ENCODE measurements around the gene ABCB9. TPM values are rescaled to one million over a fixed set of nuclear protein-coding genes. Genes with fewer than 3 reads are reported as not detected.

Gene ABCB9
- total and polyA plus RNA-seq, 2 of the 8 experiments (the other 6 are each of a cell fraction or from before 2014, with no cell fraction given) = 3.8 to 8.0 TPM

DNA sequence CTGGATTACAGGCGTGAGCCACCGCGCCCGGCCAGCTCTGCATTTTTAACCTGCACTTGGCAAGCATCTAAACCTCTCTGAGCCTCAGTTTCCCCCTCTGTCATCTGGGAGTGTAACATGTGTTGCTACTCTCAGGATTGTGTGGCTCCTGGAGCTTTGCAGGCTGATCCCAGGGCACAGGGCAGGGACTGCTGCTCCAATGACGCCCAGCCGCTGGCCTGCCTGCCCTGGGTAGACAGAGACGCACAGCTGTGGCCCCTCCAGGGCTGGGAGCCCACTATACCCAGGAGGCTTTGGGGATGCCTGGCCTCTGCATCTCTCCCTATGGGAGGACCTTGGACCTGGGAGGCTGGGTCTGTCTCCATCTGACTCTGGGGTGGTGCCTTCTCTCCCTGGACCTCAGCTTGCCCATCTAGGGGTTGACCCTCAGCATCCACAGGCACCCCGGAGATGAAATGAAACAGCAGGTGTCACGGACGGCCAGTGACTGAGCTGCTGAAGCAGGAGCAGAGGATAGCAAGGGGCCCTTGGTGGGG is 27.9 kb upstream of the ABCB9 start (continued):
- TF ChIP-seq, protein P1, sequence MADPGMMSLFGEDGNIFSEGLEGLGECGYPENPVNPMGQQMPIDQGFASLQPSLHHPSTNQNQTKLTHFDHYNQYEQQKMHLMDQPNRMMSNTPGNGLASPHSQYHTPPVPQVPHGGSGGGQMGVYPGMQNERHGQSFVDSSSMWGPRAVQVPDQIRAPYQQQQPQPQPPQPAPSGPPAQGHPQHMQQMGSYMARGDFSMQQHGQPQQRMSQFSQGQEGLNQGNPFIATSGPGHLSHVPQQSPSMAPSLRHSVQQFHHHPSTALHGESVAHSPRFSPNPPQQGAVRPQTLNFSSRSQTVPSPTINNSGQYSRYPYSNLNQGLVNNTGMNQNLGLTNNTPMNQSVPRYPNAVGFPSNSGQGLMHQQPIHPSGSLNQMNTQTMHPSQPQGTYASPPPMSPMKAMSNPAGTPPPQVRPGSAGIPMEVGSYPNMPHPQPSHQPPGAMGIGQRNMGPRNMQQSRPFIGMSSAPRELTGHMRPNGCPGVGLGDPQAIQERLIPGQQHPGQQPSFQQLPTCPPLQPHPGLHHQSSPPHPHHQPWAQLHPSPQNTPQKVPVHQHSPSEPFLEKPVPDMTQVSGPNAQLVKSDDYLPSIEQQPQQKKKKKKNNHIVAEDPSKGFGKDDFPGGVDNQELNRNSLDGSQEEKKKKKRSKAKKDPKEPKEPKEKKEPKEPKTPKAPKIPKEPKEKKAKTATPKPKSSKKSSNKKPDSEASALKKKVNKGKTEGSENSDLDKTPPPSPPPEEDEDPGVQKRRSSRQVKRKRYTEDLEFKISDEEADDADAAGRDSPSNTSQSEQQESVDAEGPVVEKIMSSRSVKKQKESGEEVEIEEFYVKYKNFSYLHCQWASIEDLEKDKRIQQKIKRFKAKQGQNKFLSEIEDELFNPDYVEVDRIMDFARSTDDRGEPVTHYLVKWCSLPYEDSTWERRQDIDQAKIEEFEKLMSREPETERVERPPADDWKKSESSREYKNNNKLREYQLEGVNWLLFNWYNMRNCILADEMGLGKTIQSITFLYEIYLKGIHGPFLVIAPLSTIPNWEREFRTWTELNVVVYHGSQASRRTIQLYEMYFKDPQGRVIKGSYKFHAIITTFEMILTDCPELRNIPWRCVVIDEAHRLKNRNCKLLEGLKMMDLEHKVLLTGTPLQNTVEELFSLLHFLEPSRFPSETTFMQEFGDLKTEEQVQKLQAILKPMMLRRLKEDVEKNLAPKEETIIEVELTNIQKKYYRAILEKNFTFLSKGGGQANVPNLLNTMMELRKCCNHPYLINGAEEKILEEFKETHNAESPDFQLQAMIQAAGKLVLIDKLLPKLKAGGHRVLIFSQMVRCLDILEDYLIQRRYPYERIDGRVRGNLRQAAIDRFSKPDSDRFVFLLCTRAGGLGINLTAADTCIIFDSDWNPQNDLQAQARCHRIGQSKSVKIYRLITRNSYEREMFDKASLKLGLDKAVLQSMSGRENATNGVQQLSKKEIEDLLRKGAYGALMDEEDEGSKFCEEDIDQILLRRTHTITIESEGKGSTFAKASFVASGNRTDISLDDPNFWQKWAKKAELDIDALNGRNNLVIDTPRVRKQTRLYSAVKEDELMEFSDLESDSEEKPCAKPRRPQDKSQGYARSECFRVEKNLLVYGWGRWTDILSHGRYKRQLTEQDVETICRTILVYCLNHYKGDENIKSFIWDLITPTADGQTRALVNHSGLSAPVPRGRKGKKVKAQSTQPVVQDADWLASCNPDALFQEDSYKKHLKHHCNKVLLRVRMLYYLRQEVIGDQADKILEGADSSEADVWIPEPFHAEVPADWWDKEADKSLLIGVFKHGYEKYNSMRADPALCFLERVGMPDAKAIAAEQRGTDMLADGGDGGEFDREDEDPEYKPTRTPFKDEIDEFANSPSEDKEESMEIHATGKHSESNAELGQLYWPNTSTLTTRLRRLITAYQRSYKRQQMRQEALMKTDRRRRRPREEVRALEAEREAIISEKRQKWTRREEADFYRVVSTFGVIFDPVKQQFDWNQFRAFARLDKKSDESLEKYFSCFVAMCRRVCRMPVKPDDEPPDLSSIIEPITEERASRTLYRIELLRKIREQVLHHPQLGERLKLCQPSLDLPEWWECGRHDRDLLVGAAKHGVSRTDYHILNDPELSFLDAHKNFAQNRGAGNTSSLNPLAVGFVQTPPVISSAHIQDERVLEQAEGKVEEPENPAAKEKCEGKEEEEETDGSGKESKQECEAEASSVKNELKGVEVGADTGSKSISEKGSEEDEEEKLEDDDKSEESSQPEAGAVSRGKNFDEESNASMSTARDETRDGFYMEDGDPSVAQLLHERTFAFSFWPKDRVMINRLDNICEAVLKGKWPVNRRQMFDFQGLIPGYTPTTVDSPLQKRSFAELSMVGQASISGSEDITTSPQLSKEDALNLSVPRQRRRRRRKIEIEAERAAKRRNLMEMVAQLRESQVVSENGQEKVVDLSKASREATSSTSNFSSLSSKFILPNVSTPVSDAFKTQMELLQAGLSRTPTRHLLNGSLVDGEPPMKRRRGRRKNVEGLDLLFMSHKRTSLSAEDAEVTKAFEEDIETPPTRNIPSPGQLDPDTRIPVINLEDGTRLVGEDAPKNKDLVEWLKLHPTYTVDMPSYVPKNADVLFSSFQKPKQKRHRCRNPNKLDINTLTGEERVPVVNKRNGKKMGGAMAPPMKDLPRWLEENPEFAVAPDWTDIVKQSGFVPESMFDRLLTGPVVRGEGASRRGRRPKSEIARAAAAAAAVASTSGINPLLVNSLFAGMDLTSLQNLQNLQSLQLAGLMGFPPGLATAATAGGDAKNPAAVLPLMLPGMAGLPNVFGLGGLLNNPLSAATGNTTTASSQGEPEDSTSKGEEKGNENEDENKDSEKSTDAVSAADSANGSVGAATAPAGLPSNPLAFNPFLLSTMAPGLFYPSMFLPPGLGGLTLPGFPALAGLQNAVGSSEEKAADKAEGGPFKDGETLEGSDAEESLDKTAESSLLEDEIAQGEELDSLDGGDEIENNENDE (IDR thresholded peaks at IDR 0.05; ENCODE audit: insufficient replicate concordance, low read length) = no peak
- TF ChIP-seq BCL11A (IDR thresholded peaks at IDR 0.05; ENCODE audit: low read depth in 2 of 2, low read length in 2 of 2) (no peak), TBP (IDR thresholded peaks at IDR 0.05; ENCODE audit: low read depth, low read length) (no peak), RFX5 (IDR thresholded peaks at IDR 0.05; ENCODE audit: borderline replicate concordance, low read depth, low read length) (no peak), BACH1 (IDR thresholded peaks at IDR 0.05; ENCODE audit: low read length) (no peak), SP4 (IDR thresholded peaks at IDR 0.05; ENCODE audit: low read length) (no peak), CREB1 (IDR thresholded peaks at IDR 0.05) (no peak), RBBP5 (IDR thresholded peaks at IDR 0.05; ENCODE audit: borderline replicate concordance, low read depth, low read length) (no peak)
- TF ChIP-seq, protein P2, sequence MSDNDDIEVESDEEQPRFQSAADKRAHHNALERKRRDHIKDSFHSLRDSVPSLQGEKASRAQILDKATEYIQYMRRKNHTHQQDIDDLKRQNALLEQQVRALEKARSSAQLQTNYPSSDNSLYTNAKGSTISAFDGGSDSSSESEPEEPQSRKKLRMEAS (IDR thresholded peaks at IDR 0.05) = no peak
- TF ChIP-seq, protein P3, sequence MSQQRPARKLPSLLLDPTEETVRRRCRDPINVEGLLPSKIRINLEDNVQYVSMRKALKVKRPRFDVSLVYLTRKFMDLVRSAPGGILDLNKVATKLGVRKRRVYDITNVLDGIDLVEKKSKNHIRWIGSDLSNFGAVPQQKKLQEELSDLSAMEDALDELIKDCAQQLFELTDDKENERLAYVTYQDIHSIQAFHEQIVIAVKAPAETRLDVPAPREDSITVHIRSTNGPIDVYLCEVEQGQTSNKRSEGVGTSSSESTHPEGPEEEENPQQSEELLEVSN (IDR thresholded peaks at IDR 0.05) = no peak
- TF ChIP-seq, protein P4, sequence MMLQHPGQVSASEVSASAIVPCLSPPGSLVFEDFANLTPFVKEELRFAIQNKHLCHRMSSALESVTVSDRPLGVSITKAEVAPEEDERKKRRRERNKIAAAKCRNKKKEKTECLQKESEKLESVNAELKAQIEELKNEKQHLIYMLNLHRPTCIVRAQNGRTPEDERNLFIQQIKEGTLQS (IDR thresholded peaks at IDR 0.05; ENCODE audit: insufficient read depth, low read depth, low read length) = no peak

Measured in H1 (cell line).